CD4-positive, alpha-beta T cell (primary cell): ENCODE results near the gene SH3RF1. TPM values are rescaled to one million over a fixed set of nuclear protein-coding genes. Genes with fewer than 3 reads are reported as not detected.

Source experiments
- ATAC-seq: fragments of 200-7000 bp; cut with Tn5 transposase; one replicate; pipeline ENCODE4 v1.10.0; 2022; ENCODE audit warnings: mild to moderate bottlenecking; ENCODE audit not compliant: poor library complexity
- CTCF ChIA-PET: fragments of 350-600 bp; sonication (Branson Sonifier 250); formaldehyde crosslinking; loops from one replicate; lab custom pipeline; 2021; ENCODE audit warnings: antibody characterized with exemption, inconsistent platforms; lab: Charles Lee
- POLR2A ChIA-PET: fragments of 350-600 bp; sonication (Branson Sonifier 250); formaldehyde crosslinking; loops from one replicate; lab custom pipeline; 2021; ENCODE audit warnings: antibody characterized with exemption, inconsistent platforms; lab: Charles Lee
- DNase-seq, 14 experiments: peaks; one replicate each; pipeline ENCODE4 v3.0.0-alpha.2; 2013 to 2020; ENCODE audit warnings: mixed read lengths in 2 of 14
- H3K27ac ChIP-seq, 2 donors: one replicate each; pipeline versions ENCODE4 v1.5.1 to v1.7.0; 2013; ENCODE audit warnings: low read length in 2 of 2, low read depth in 1 of 2, mild to moderate bottlenecking in 1 of 2
- H3K27me3 ChIP-seq, 2 experiments: 1 replicate in 1 of 2; 2 replicates in 1 of 2; pipeline versions ENCODE4 v1.6.1 to v1.7.0; 2013; ENCODE audit warnings: low read length in 2 of 2, control low read depth in 1 of 2, mild to moderate bottlenecking in 1 of 2, moderate library complexity in 1 of 2; ENCODE audit not compliant: insufficient read depth in 2 of 2, control insufficient read depth in 1 of 2
- H3K36me3 ChIP-seq: one replicate; pipeline ENCODE4 v1.6.1; 2013; ENCODE audit warnings: low read length, control low read depth; ENCODE audit not compliant: insufficient read depth
- H3K4me1 ChIP-seq: one replicate; pipeline ENCODE4 v1.6.1; 2013; ENCODE audit warnings: low read length, control low read depth; ENCODE audit not compliant: insufficient read depth
- H3K4me3 ChIP-seq: one replicate; pipeline ENCODE4 v1.5.1; 2013; ENCODE audit warnings: mild to moderate bottlenecking, low read length, moderate library complexity
- H3K9me3 ChIP-seq, 2 experiments: 1 replicate in 1 of 2; 2 replicates in 1 of 2; pipeline versions ENCODE4 v1.6.1 to v1.7.0; 2013; ENCODE audit warnings: low read length in 2 of 2, mild to moderate bottlenecking in 2 of 2, control low read depth in 1 of 2, moderate library complexity in 1 of 2; ENCODE audit not compliant: control insufficient read depth in 1 of 2, insufficient read depth in 1 of 2
- H3K27ac Mint-ChIP-seq: one replicate; pipeline ENCODE4 v1.8.0; 2020; ENCODE audit warnings: mixed read lengths
- H3K27me3 Mint-ChIP-seq: one replicate; pipeline ENCODE4 v1.8.0; 2021; ENCODE audit warnings: mixed read lengths
- H3K36me3 Mint-ChIP-seq: one replicate; pipeline ENCODE4 v1.8.0; 2021; ENCODE audit warnings: low read depth, mixed read lengths
- H3K4me1 Mint-ChIP-seq: one replicate; pipeline ENCODE4 v1.8.0; 2021; ENCODE audit warnings: low read depth, mixed read lengths
- H3K4me3 Mint-ChIP-seq: one replicate; pipeline ENCODE4 v1.8.0; 2020; ENCODE audit warnings: mild to moderate bottlenecking, mixed read lengths
- H3K9me3 Mint-ChIP-seq: one replicate; pipeline ENCODE4 v1.8.0; 2020; ENCODE audit warnings: mixed read lengths
- CTCF ChIP-seq: fragments of 200-600 bp; IDR thresholded peaks from one replicate; pipeline ENCODE4 v1.8.0; 2022; ENCODE audit warnings: antibody characterized with exemption, mild to moderate bottlenecking
- intact Hi-C, 2 experiments: fragments of 100-400 bp; cut with DNase I in 1 of 2; cut with micrococcal nuclease in 1 of 2; formaldehyde crosslinking; loops; one replicate each; pipeline versions ENCODE4 v1.15.1 to v1.9.0; 2023 to 2025; cut with DNase I, micrococcal nuclease
- total RNA-seq, 174 experiments: library from RNA in 2 of 174; stranded (reverse) in 2 of 174; gene quantifications; one replicate each; pipeline ENCODE4 v1.2.3 and lab custom pipeline; 2021 to 2026

The SH3RF1 gene
- total RNA-seq, 2 experiments from 2014 or later: 0.25 TPM; not detected in 1

GRCh38 chr4:169045862-169046584 is 224.7 kb downstream of the SH3RF1 start:
- H3K9me3 ChIP-seq: no peaks in the 10 kb centered on the region
- no peaks in the 10 kb centered on the region for H3K36me3 ChIP-seq
- ChIA-PET POLR2A (no interaction called here), CTCF (no interaction called here)
- intact Hi-C loops: no loop called here
- Mint-ChIP-seq H3K9me3 (no peaks in the 10 kb centered on the region), H3K4me1 (no peaks in the 10 kb centered on the region), H3K27ac (no peak overlapping the region), H3K4me3 (no peak overlapping the region), H3K27me3 (no peaks in the 10 kb centered on the region), H3K36me3 (no peaks in the 10 kb centered on the region)
- no peaks in the 10 kb centered on the region for H3K4me1 ChIP-seq
- DNase-seq: no peak
- TF ChIP-seq CTCF: no peak
- H3K27ac ChIP-seq: no peak overlapping the region
- ATAC-seq: no peak
- no peaks in the 10 kb centered on the region for H3K27me3 ChIP-seq
- H3K4me3 ChIP-seq: no peak overlapping the region

GRCh38 chr4:169044714-169045447 is 225.9 kb downstream of the SH3RF1 start:
- no peak for TF ChIP-seq CTCF
- Histone ChIP-seq H3K4me1 (no peaks in the 10 kb centered on the region), H3K27me3 (no peaks in the 10 kb centered on the region), H3K9me3 (no peaks in the 10 kb centered on the region), H3K36me3 (no peaks in the 10 kb centered on the region), H3K27ac (no peak overlapping the region), H3K4me3 (no peak overlapping the region)
- ATAC-seq (no peak), DNase-seq (no peak)
- Mint-ChIP-seq H3K9me3 (no peaks in the 10 kb centered on the region), H3K27me3 (no peaks in the 10 kb centered on the region), H3K36me3 (no peaks in the 10 kb centered on the region), H3K4me3 (no peak overlapping the region), H3K4me1 (no peaks in the 10 kb centered on the region), H3K27ac (no peak overlapping the region)
- POLR2A ChIA-PET: no interaction called here
- intact Hi-C loops: no loop called here
- CTCF ChIA-PET: no interaction called here
